Motor neuron (in vitro differentiated cells): ENCODE measurements around the gene GTF2A1. TPM values are rescaled to one million over a fixed set of nuclear protein-coding genes. Genes with fewer than 3 reads are reported as not detected.
"Not testable (repeated sequence)": the region's sequence is repeated elsewhere in the genome, so short reads cannot be mapped to it uniquely, and the experiment has no call there.

Experiments used
- ATAC-seq, 8 experiments: fragments of 200-7000 bp; cut with Tn5 transposase; replicated peaks in 6 of 8; 2 replicates each; pipeline ENCODE4 v1.8.0; 2021; ENCODE audit warnings: mild to moderate bottlenecking in 8 of 8, moderate library complexity in 8 of 8
- H3K27ac ChIP-seq, 2 donors: fragments of 250-450 bp; sonication (Bioruptor Pico); 2 replicates each; pipeline ENCODE4 v1.9.0; 2021; ENCODE audit warnings: antibody characterized with exemption in 2 of 2, mild to moderate bottlenecking in 2 of 2, moderate library complexity in 1 of 2
- H3K4me1 ChIP-seq, 2 donors: fragments of 250-450 bp; sonication (Bioruptor Pico); replicated peaks in 1 of 2; 2 replicates each; pipeline ENCODE4 v1.6.1; 2021; ENCODE audit warnings: antibody characterized with exemption in 2 of 2, mild to moderate bottlenecking in 2 of 2, moderate library complexity in 1 of 2
- H3K4me3 ChIP-seq, 5 donors: fragments of 250-450 bp; sonication (Bioruptor Pico); 2 replicates each; pipeline ENCODE4 v1.9.0; 2021; ENCODE audit warnings: antibody characterized with exemption in 5 of 5, mild to moderate bottlenecking in 5 of 5, moderate library complexity in 4 of 5
- WGBS, 10 experiments: fragments of 450-650 bp; shearing (Covaris generic); methylation state at CpG; one replicate each; pipeline ENCODE4 v1.0.0; 2022; 5-methylcytosine and 5-hydroxymethylcytosine counted together
- in situ Hi-C, 9 experiments: fragments of 400-800 bp; cut with MboI; loops; one replicate each; pipeline ENCODE4 v1.15.0; 2021; ENCODE audit warnings: low sequenced_read_pairs in 9 of 9, low pct_unique_long_range_greater_than_20kb in 2 of 9; ENCODE audit not compliant: unreplicated experiment in 9 of 9
- total RNA-seq, 8 experiments: library from RNA; unstranded; fragments of 300-600 nt; gene quantifications; 2 replicates each; pipeline versions ENCODE4 v1.2.3 to v1.2.4, GENCODE V29; 2022

The GTF2A1 gene
- total RNA-seq, 8 experiments from 2014 or later: 18.3 to 40.9 (median 31.5) TPM

DNA sequence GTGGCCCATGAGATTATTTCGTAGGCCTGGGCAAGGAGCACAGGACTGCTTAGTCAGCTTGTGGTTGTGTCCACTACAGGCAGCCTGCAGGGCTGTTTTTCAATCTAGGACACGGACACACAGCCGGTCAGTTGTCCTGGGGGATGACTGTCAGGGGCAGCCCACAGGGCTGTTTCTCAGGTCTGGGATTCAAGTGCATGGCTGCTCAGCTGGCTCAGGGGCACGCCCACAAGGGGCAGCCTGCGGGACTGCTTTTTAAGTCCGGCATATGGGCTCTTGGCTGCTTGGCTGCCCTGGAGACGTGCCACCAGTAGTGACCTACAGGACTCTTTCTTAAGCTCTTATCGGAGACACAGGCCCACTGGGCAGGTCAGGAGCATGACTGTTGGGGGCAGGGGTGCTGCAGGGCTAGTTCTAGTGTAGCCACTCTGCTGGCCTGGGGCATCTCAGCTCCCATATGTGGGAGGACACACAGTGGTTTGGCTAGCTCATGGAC lies 26.6 kb upstream of the GTF2A1 start:
- peak in 2 of 8 experiments; percentile 82 for ATAC-seq
- WGBS, 10 experiments: 50 to 100% (median 80%) methylated on average over 1 to 5 of the region's 8 CpGs; no CpG with 5 or more reads in 5 of the 10 experiments
- H3K4me3 ChIP-seq: no peak overlapping the region
- no peaks in the 10 kb centered on the region for H3K4me1 ChIP-seq
- in situ Hi-C loops: no loop called here
- no peak overlapping the region for H3K27ac ChIP-seq

DNA sequence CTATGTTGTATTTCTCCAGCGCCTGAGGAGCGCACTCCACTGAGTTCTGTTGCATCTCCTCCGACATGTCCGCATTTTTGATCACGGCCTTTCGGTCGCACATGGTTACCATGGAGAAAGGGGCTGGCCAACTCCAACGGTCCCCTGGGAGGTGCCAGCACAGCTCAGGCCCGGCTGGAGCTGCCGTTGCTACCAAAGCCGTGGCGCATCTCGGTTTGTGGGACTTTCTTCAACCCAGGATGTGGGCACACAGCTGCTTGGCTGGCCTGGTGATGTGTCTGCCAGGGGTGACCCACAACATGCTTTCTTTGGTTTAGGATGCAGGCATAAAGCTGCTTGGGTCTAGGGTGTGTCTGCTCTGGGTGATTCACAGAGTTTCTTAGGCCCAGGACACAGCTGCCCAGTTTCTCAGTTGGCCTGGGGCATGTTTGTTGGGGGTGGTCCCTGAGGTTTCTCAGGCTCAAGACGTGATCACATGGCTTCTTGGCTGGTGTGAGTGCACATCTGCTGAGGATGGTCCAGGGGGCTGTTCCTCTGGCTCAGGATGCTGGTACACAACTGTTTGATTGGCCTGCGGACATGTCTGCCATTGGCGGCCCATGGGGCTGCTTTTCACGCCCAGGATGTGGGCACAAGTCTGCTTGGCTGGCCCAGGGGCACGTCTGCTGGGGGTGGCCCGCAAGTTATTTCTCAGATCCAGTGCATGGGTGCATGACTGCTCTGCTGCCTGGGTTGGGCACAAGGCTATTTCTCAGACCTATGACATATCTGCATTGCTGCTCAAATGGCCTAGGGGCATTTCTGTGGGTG lies 25.9 kb upstream of the GTF2A1 start:
- H3K27ac ChIP-seq: no peak overlapping the region
- no peak overlapping the region for H3K4me3 ChIP-seq
- no peaks in the 10 kb centered on the region for H3K4me1 ChIP-seq
- WGBS, 10 experiments: 90 to 95% (median 92%) methylated on average over 2 to 13 of the region's 19 CpGs; no CpG with 5 or more reads in 6 of the 10 experiments
- in situ Hi-C loops: no loop called here
- ATAC-seq: peak in 3 of 8 experiments; percentile 72 to 83 (median 76)

DNA sequence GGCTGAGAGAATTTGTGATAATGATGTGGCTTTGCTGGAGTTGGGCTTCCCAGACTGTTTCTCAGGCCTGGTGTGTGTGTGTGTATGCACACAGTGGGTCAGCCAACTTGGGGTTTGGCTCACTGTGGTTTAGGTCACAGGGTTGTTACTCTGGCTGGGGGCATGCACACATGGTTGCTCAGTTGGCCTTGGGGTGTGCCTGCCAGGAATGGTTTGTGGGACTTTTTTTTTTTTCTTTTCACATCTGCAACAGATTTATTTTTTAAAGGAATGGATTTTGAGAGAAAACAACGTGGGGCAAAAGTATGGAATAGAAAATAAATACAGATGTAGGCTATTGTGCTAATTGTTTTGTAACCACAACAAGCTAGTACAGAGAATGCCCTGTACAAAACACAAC lies 25.0 kb upstream of the GTF2A1 start:
- 17 to 67% (median 40%) methylated on average over 1 of the region's 1 CpG; no CpG with 5 or more reads in 5 of the 10 experiments for WGBS, 10 experiments
- in situ Hi-C loops: no loop called here

DNA sequence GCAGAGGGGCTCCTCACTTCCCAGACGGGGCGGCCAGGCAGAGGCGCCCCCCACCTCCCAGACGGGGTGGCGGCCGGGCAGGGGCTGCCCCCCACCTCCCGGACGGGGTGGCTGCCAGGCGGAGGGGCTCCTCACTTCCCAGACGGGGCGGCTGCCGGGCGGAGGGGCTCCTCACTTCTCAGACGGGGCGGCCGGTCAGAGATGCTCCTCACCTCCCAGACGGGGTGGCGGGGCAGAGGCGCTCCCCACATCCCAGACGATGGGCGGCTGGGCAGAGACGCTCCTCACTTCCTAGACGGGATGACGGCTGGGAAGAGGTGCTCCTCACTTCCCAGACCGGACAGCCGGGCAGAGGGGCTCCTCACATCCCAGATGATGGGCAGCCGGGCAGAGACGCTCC lies 23.7 kb upstream of the GTF2A1 start:
- ATAC-seq, H3K4me3 ChIP-seq, H3K4me1 ChIP-seq, in situ Hi-C loops, H3K27ac ChIP-seq: not testable (repeated sequence)
- no CpG with 5 or more reads among the region's 28 CpGs for WGBS, 10 experiments

More for the DNA sequence above, 25.0 kb upstream of the GTF2A1 start:
- no peaks in the 10 kb centered on the region for H3K4me1 ChIP-seq
- H3K4me3 ChIP-seq: no peak overlapping the region
- peak in 2 of 8 experiments; percentile 4 to 10 for ATAC-seq
- H3K27ac ChIP-seq: no peak overlapping the region

DNA sequence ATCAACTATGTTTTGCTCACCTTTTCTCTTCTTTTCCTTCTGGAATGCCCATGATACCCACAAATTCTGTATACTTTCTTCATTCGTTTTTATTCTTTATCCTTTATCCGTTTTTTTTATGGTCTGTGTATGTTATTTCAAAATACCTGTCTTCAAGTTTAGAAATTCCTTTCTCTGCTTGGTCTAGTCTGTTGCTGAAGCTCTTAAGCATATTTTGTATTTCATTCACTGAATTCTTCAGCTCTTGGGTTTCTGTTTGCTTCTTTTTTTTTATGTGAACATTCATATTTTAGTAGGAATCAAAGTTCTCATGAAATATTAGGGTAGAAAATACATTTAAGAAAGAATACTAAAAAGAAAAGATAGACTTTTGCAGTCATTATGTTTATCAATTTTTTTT lies 22.7 kb upstream of the GTF2A1 start:
- H3K27ac ChIP-seq: no peak overlapping the region
- in situ Hi-C loops: no loop called here
- ATAC-seq: no peak
- 10 to 94% (median 78%) methylated on average over 2 of the region's 2 CpGs for WGBS, 10 experiments
- no peak overlapping the region for H3K4me3 ChIP-seq
- H3K4me1 ChIP-seq: no peaks in the 10 kb centered on the region

DNA sequence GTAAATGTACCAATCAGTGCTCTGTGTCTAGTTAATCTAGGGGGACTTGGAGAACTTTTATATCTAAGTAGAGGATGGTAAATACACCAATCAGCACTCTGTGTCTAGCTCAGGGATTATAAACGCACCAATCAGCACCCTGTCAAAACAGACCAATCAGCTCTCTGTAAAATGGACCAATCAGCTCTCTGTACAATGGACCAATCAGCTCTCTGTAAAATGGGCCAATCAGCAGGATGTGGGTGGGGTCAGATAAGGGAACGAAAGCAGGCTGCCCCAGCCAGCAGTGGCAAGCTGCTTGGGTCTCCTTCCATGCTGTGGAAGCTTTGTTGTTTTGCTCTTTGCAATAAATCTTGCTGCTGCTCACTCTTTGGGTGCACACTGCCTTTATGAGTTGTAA lies 16.1 kb upstream of the GTF2A1 start:
- ATAC-seq, H3K4me3 ChIP-seq, in situ Hi-C loops: not testable (repeated sequence)

DNA sequence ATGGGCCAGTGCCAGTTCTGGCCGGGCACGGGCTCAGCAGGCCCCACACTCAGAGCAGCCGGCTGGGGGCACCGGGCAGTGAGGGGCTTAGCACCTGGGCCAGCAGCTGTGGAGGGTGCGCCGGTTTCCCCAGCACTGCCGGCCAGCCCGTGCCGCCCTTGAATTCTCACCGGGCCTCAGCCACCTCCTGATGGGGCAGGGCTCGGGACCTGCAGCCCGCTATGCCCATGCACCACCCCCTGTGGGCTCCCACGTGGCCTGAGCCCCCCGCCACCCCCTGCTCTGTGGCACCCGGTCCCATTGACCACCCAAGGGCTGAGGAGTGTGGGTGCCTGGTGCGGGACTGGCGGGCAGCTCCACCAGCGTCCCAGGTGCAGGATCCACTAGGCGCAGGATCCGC lies 15.4 kb upstream of the GTF2A1 start:
- no peak overlapping the region for H3K27ac ChIP-seq
- no peak overlapping the region for H3K4me3 ChIP-seq
- ATAC-seq: no peak
- WGBS, 10 experiments: 94 to 100% (median 100%) methylated on average over 2 to 6 of the region's 20 CpGs; no CpG with 5 or more reads in 7 of the 10 experiments
- in situ Hi-C loops: no loop called here
- H3K4me1 ChIP-seq: peaks cover 3 to 11% of the 10 kb centered on the region in 2 donors

More for the DNA sequence above, 16.1 kb upstream of the GTF2A1 start:
- not testable (repeated sequence) for H3K27ac ChIP-seq
- 67 to 100% (median 93%) methylated on average over 1 to 2 of the region's 2 CpGs; no CpG with 5 or more reads in 6 of the 10 experiments for WGBS, 10 experiments
- peaks cover 3 to 11% of the 10 kb centered on the region in 2 donors for H3K4me1 ChIP-seq

DNA sequence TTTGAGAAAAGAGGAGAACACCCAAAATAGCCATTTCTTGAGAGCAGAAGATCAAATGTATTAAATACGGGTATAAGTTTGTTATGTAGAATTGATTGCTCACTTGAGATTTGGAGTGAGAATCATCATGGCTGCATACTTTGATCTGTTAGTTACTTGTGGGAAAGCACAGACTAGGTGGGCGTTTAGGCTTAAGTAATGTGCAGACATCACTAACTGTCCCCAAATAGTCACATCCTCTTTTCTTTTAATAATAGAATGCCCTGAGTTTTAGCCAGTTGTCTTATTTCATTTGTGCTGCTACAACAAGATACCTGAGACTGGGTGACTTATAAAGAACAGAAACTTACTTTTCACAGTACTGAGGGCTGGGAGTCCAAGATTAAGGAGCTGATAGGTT lies 14.3 kb upstream of the GTF2A1 start:
- H3K4me3 ChIP-seq: no peak overlapping the region
- no peak for ATAC-seq
- in situ Hi-C loops: no loop called here
- no peak overlapping the region for H3K27ac ChIP-seq
- WGBS, 10 experiments: 17 to 100% (median 81%) methylated on average over 1 to 2 of the region's 2 CpGs
- peaks cover 3 to 11% of the 10 kb centered on the region in 2 donors for H3K4me1 ChIP-seq

DNA sequence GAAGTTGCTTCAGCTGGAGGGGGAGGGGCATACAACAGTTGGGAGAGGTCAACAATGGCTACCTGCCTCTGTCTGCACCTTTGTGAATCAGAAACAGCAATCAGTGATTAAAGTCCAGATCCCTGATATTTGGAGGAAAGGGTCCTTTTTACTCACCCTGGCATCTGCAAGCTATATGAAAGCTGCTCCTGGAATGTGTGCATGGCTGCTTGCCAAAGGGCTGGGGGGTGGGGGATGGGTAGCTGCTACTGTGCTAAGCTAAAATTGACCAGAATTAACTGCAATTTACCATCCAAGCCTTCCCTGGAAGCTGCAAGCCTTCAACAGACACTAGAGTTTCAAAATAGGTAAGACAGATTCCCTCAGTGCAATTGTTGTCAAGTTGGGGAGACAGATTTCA lies 13.5 kb upstream of the GTF2A1 start:
- H3K4me3 ChIP-seq: no peak overlapping the region
- ATAC-seq: peak in 3 of 8 experiments; percentile 51 to 69 (median 57)
- H3K27ac ChIP-seq: no peak overlapping the region
- H3K4me1 ChIP-seq: peaks cover 3 to 11% of the 10 kb centered on the region in 2 donors
- in situ Hi-C loops: no loop called here

DNA sequence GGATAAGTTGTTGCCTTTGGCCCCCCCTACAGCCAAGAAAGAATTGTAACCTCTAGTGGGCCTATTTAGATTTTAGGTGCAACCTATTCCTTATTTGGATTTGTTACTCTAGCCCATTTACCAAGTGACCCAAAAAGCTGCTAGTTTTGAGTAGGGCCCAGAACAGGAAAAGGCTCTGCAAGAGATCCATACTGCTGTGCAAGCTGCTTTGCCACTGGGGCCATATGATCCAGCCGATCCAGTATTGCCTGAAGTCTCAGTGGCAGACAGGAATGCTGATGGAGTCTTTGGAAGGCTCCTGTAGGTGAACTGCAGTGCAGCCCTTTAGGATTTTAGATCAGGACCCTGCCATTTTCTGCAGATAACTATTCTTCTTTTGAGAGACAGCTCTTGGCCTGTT lies 12.9 kb upstream of the GTF2A1 start:
- WGBS, 10 experiments: 60 to 100% (median 80%) methylated on average over 1 of the region's 1 CpG; no CpG with 5 or more reads in 5 of the 10 experiments
- Histone ChIP-seq H3K4me1 (peaks cover 3 to 11% of the 10 kb centered on the region in 2 donors), H3K4me3 (no peak overlapping the region), H3K27ac (no peak overlapping the region)
- ATAC-seq: no peak
- in situ Hi-C loops: no loop called here

DNA sequence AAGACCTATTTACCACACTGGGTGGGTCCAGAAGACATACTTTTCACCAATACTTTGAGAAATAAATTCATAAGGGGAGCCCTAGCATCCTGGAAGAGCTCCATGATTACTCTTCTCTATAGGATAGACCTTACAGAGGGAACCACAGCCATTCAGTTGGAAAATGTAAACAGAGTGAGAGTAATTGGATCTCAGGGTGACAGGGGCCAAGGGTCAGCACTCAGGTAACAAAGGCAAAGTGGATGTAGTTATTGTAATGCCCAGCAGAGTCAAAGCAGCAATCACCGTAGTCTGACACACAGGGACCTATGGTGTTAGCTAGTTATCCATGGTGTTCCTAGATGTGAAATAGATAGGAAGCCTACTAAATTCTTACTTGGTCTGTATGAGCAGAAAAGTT lies 10.8 kb upstream of the GTF2A1 start:
- in situ Hi-C loops: no loop called here
- WGBS, 10 experiments: 29 to 80% (median 63%) methylated on average over 1 of the region's 1 CpG; no CpG with 5 or more reads in 7 of the 10 experiments
- Histone ChIP-seq H3K27ac (no peak overlapping the region), H3K4me1 (peaks cover 3 to 11% of the 10 kb centered on the region in 2 donors), H3K4me3 (no peak overlapping the region)
- ATAC-seq: no peak

DNA sequence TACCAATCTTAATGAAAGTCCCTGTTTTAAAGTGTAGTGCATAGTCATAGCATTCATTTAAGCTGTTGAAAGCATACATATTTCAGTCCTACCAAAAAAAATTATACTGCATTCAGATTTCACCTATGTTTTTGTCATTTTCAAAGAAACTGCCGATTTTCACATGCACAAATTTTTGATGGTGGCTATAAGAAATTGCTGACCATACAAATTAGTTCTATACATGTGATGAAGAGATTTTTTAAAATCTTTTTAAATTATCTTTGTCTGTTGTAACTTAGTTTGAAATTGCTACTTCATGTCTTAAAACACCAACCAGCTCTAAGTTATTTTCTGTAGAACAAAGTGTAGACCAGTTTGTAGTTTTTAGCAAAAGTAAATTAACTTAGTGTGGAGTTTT lies 3.5 kb upstream of the GTF2A1 start:
- Histone ChIP-seq H3K4me3 (no peak overlapping the region), H3K27ac (no peak overlapping the region), H3K4me1 (peaks cover 9 to 11% of the 10 kb centered on the region in 2 donors)
- in situ Hi-C loops: no loop called here
- no peak for ATAC-seq
- WGBS, 10 experiments: 25 to 100% (median 94%) methylated on average over 1 of the region's 1 CpG

DNA sequence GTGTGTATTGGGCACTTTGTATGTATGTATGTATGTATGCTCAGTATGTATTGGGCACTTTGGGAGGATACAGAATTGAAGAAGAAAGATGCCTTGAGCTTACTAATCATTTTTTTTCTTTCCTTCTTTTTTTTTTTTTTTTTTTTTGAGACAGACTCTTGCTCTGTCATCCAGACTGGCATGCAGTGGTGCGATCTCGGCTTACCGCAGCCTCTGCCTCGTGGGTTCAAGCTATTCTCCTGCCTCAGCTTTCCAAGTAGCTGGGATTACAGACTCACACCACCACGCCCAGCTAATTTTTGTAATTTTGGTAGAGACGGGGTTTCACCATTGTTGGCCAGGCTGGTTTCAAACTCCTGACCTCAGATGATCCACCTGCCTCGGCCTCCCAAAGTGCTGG lies 3.0 kb upstream of the GTF2A1 start:
- ATAC-seq, H3K4me3 ChIP-seq, in situ Hi-C loops, H3K27ac ChIP-seq: not testable (repeated sequence)
- peaks cover 9 to 11% of the 10 kb centered on the region in 2 donors for H3K4me1 ChIP-seq
- WGBS, 10 experiments: 78 to 100% (median 83%) methylated on average over 1 to 5 of the region's 7 CpGs; no CpG with 5 or more reads in 3 of the 10 experiments
